NCI-H2107 (cell line): Measurements from ENCODE around the gene PDE1C.

Source experiments
- DNase-seq: peaks from one replicate; lab custom pipeline; 2025; lab: John Stamatoyannopoulos, UW

PDE1C gene

DNA sequence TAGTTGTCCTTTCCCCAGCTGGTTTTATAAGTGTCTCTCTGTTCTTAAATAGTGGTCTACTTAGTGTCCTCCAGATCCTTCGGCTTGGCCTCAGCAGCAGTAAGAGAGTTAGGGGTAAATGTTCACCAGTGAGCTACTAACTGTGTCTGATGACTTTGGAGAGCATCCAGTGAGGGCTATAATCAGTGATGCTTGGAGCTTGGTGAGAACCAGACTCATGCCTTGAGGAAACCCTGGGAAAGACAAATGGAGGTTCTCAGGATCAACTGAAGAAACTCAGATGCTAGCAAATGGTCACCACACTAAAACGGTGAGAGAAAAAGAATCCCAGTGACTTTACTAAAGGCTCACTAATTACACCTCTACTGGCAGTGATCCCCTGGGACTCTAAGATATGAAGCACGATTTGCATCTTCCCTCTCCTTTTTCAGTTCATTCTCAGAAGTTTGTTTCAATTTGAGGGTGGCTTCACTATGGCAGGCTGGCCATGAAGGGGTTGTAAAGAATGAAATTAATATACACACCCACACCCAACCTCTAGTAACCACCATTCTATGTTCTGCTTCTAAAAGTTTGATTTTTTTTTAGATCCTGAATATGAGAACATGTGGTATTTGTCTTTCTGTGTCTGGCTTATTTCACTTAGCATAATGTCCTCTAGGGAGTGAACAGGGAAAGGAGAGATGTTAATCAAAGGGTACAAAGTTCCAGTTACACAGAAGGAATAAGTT is 177.9 kb downstream of the PDE1C start:
- DNase-seq, result no peak

DNA sequence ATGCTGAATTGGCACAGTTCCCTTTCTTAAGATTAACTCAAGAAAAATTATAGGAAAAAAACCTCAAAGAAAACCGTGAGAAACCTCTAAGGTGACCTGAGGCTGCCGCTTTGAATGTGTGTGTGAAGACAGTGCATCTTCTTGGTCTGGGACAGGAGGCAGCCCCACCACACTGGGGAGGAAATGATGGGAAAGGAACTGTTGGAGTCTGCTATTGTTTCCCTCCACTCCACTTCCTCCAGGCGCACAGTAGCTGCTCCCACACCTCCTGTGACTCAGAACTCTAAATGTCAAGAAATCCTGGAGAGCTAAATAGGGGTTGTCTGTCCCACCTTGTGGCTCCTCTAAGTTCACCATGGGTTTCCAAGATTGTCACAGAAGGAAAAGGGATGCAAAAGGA is 179.4 kb downstream of the PDE1C start:
- DNase-seq, result no peak

DNA sequence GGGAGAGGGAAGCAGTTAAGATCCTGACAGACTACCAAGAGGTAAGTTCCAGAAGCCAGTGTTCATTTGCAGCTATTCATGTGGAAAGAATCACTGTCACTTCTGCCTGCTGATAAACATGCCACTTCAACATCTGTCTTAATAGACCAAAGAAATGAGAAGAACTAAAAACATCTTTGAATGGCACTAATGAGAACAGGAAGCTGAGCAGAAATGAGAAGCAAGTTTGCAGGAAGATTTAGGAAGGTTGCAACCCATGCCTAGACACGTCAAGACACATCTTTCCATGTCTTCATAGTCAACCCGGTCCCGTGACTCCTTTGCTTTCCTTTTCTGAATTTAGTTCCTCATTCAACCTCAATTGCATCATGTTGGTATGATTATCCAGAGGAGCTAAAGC is 180.0 kb downstream of the PDE1C start:
- no peak for DNase-seq

DNA sequence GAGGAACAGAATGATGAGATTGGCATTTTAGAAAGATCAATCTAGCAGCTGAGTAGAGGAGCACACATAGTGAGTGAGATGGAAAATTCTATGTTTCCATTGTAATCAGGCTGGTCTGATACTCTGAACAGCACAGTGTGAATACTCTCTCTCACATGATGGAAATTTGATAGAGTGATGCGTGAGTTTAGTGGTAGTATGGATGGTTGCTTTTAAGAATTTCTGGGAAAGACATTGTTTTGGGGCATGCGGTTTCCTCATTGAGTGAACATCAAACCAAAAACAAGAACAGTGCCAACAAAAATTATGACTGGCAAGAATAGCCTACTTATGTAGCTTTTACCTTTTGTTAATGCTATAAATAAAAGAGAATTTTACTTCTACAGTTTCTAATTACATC is 183.2 kb downstream of the PDE1C start:
- no peak for DNase-seq

DNA sequence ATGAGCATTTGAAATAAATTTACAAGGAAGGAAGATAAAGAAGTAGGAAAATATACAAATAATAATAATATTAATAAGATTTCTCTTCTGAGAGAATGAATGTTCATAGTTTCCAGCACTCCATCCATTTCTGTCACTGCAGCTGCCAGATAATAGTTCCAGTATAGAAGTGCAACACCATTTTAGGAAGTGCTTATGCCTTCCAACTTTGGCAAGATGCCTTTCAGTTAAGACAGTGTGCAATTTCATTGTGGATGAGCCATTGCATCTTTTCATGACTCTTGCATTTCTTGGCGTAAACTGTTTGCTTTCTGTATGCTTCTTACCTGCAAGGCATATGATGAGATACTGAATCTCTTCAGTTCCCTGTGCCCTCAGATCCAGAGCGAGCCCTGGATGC is 185.0 kb downstream of the PDE1C start:
- no peak for DNase-seq

DNA sequence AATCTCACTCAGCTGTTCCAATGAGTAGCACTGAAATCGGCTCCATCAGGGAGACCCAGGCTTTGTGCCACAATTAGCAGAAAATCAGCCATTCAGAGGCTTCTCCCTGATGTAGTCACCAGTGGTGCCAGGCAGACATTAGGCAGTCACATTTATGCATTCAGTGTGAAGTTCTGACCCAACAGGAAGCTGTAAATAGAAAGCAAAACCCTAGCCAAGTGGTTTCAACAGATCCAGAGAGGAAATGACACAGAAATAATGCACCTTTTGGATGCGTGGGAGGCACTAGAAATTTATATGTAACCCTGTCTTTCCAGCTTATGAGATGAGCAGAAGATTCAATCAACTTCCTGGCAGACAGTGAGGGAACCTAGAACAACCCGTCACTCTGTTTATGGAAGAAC is 186.4 kb downstream of the PDE1C start:
- DNase-seq, result no peak

DNA sequence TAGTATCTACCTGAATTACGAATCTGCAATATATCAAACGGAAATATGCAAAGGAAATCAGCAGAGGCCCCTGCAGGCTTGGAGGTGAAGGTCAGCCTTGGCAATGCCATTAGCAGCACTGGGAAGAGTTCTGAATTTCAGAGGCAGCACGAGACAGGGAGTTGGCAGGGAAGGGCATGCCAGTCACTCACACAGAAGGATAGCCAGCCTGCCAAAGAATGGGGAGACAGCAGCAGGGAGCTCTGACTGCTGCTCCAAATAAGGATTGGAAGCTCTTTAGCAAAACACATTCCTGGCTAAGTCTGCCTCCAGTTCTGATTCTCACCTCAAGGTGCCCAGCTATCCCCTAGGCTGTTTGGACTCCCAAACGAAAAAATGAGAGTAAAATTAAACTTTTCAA is 188.0 kb downstream of the PDE1C start:
- no peak for DNase-seq

DNA sequence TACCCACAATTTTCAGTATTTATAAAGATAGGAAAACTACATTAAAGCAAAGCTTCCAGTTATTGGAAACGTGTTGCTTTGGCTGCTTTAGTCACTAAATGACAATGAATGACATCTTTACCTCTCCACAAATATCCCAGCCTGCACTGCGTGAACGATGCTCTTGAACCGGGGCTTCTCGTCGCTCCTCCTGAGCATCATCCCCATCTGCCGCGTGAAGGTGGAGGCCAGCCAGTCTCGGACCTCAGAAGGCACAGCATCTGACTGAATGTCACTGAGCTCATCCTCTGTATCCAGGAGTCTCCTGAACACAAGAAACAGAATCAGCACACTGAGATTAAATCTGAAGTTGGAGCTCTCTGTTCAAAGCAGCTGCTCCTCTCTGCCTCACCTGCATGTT is 191.3 kb downstream of the PDE1C start:
- DNase-seq, result no peak

DNA sequence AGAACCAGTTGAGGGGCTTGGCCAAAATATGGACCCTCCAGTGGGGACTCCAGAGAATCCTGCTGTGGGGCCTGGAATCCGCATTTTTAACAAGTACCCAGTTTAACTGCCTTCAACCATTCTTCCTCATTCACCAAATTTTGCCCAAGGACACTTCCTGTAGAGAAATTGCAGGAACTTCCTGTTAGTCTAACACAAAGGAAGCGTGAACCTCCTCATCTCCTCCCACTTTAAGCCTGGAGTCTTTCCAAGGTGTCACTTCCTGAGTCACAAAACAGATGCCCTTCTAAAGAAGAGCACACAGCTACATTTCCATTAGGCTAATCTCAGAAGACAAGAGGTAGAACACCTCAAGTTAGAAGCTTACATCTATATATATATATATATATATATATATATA is 194.8 kb downstream of the PDE1C start:
- no peak for DNase-seq

DNA sequence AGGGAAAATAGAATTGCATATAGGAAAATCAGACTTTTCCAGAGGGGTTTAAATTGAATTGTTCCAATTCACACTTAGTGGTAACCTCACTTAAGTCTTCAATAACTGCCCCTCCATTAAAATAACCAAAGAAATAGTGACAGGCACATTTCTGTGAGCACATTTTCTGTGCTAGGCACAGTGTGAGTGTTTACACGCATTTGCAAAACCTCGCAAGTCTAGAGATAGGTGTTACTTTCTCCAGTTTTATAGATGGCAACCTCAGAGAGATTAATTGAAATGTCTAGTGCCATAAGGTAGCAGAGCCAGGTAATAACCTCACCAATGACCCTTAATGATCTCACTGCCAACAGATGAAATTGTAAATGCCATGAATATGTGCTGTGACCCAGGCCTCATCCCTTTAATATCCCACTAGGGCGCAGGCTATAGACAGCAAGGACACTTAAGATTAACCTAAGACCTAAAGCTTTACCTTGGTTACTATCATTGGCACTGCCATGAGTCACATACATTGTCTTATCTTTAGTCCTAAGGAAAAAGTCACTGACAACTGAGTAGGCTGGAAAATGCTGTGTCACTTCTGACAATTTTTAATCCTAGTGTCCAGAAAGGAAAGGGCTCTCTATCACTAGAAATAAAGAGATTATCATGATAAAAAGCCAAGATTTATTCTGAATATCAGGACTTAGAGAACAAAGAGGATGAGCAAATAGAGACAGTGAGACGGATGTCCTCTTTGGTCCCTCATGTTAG is 195.4 kb downstream of the PDE1C start:
- no peak for DNase-seq

DNA sequence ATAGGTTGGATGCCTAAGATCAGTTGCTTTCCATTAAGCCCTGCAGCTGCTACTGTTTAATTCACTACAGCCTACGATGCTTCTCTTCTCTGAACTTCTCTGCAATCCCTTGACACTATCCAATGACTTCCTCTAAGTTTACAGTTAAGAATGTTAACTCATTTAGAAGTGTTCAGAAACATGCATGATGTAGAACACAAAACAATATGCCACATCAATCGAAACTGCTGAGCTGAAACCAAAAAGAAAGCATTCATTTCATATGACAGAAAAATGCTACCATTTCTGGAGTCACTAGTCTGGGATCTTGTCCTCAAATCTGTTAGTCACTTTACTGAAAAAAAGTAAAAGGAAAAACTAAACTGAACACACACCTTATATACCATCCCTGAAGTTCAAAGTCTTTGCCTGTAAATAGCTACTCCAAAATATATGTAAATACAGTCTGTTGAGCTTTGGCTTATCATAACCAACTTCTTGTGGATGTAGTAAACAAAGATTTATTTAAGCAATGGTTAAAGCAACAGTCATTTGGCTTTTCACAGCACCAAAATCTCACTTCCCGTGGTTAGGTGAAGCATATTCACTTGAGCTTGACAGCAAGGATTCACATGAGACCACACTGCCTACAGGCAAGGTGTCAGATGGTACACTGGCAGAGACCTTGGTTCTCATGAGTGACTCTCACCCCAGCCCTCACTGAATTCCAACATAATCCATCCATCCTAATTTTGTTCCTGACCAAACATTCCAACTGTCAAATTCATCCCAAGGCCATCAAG is 196.2 kb downstream of the PDE1C start:
- DNase-seq, result no peak

DNA sequence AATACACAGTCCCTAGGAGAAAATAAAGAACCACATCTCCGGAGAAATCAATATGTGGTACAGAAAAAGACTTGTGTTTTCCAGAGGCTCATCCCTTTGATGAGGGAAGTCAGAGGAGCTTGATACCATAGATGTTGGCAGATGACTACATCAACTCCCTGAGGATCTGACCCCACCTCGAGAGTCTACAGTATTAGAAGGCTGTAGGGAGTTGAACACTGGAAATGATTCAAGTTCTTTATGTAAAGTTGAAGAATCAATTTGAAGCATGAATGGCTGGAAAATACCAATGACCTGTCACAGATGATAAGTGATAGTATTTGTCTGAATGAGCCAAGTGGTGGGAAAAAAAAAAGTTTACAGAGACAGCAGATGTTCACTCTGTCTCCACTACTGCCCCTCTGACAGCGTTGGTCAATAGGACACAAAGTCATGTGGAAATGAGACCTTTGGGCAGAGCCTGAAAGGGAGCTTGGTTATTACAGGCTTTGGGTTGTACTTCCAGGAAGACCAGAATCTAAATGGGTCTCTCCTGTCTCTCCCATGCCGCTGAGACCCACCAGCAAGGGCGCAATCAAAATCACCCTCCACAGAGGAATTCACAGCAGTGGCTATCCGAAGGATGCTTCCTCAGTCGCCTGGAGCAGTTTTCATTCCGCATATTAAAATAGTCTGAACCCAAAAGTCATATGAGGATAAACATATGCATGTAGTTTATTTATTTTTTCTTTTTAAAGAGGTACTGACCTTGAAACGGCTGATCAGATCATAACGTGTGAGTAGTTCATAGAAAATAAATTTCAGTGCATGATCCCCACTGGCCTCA is 197.4 kb downstream of the PDE1C start:
- no peak for DNase-seq

DNA sequence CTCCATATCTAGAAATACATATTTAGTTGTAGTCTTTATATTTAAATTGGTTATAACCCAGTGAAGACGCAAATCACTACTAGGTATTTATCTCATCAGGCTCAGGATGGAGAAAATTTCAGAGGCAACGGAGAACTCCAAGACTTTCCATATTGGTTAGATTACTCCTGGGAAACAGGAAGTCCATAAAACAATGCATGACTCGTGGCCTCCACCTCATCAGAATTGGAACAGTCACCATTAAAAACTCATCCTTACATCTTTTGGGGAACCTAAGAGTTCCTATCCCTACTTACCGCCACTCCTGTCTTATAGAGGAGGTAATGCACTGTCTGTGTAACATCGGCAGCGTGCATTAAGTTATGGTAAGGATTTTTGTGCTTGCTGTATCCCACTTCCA is 205.6 kb downstream of the PDE1C start:
- DNase-seq, result no peak

DNA sequence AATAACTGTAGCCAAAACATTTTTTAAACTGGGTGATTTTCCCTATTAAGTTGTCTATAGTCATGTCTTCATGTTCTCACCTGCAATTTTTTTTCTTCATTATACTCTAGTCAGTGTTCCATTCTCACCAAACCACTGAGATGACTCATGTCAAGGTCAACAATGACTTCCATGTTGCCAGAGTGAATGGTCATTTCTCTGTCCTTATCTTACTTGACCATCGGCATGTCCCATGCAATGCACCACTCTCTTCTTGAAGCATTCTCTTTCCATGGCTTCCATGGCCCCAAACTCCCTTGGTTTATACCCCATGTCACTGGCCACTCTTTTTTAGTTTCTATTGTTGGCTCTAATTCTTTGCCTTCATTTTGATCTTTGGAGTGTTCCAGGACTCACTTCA is 209.3 kb downstream of the PDE1C start:
- DNase-seq, result no peak

DNA sequence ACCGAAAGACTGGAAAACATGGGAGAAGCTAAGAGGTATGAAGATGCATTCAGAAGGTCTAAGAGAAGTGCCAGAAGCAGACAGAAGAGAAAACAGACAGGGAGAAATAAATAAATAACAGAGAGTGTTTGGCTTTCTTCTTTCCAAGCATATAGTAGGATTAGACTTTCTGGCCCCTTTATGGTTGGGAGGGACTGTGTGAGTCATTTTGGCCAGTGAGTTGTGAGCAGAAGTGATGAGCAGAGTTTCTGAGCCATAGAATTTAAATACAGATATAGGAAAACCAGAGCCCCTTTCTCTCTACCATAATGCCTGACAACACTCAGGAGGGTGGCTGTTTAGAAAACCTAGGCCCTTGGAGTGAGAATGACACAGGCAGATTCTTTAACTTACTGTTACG is 212.2 kb downstream of the PDE1C start:
- no peak for DNase-seq

DNA sequence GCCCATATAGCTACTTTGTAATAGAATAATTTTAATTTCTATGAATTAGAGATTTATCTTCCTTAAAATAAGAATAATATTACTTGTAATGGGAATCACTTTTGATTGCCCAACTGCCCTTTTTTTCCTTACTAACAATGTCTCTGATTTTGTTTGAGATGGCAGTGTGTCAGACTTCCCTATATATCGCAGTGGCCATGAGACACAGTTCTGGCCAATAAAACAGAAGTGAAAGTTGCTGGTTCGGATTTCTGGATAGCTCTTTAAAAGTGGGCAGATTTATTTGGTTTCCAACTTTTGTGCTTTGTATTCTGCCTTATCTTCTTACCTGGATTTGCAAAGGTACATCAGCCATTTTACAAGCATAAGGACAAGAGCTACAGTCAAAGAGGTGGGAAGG is 213.0 kb downstream of the PDE1C start:
- DNase-seq, result no peak

DNA sequence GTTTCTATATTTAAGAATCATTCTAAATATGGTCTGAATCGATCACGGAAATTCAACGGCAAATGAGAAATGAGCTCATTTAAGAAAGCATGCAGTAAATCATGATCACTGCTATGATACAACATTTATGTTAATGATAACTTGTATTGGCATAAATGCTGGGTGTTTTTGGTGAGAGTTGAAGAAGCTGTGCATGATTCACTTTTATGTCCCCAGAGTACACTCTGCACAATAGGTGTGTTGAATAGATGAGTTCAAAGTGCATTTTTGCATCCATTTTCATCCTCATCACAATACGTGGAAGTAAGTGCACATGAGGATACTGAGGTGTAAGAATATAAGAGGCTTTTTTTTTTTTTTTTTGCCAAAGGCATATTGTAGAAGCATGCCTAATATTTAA is 213.9 kb downstream of the PDE1C start:
- no peak for DNase-seq

DNA sequence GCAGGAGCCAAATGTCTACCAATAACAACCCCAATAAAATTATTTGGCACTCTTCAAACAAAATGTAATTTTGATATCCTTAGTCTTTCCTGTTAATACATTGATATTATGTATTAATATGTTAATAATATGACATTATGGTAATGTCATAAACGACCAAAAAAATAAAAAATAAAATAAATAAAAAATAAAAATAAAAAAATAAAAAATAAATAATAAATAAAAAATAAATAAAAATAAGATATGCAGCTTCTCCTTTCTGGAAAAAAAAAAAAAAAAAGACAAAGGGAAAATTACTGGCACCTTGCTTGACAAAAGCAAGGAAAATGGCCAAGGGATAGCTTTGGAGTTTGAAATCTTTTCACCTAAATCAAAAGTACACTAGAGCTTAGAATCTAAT is 214.7 kb downstream of the PDE1C start:
- DNase-seq, result no peak

DNA sequence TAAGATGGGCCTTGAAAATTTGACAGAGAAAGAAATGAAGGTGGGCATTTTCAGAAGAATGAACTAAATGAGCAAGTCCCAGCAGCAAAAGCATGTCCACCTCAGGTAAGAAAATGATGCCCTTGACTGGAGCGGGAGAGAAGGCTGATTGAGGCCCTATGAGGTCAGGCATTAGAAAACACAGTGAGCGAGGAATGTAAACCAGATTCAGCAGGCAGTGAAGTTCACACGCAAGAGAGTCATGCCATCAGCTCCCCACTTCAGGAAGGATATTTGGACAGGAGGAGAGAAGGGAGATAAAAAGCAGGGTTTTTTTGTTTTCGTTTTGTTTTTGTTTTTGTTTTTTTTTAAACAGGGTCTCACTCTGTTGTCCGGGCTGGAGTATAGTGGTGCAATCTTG is 216.8 kb downstream of the PDE1C start:
- no peak for DNase-seq

DNA sequence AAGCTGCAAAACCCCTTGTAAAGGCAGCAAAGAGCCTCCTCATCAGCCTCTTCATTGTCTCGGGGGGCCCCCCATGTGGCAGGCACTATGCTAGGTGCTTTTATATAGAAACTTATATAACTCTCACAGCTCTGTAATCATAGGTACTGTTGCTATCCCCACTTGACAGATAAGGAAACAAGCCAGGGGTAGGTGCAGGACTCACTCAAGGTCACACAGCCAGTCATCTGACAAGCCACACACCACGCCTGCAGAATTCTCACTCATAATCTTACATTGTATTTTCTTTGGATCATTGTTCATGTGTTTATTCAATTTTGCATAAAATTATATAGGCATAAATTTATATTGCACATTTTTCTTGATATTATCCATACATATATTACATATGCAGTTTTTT is 217.7 kb downstream of the PDE1C start:
- no peak for DNase-seq

DNA sequence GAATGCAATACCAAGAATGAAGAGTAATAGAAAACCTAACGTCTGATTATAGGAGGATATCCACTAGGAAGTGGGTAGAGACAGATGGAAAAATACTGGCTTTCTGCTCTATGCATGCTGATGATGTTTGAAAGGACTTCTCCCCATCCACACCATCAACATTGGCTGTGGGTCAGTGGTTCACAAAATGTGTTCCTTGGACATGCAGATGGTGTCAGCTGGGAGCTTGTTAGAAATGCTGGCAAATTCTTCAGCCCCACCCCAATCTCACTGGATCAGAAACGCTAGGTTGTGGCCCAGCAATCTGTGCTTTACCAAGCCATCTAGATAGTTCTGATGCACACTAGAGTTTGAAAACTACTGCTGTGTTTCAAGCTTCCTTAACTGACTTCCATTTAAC is 219.1 kb downstream of the PDE1C start:
- no peak for DNase-seq

DNA sequence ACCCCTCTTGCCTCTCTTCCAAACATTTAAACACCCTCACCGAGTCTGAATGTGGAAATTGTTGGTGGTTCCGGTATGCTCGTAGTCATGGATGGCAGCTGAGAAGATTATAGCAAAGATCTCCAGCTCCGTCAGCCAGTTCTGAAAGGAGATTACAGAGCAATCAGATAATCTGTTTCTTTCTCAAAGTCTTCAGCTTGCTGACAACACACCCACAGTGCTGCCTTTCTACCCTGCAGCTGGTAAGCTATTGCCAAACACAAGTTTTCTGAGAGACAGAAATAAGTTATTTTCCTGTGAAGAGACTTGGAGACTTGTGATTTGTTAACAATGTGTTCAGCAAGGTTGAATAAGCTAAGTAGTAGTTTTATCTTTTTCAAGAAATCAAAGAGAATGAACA is 219.6 kb downstream of the PDE1C start:
- DNase-seq, result no peak
